ENCODE data around the gene CLK4.

Gene CLK4

GRCh38 chr5:178587763-178588611 is 38.9 kb downstream of the CLK4 start:
- DNase-seq (ENCODE audit: low read depth, low spot score), result no peak

DNA sequence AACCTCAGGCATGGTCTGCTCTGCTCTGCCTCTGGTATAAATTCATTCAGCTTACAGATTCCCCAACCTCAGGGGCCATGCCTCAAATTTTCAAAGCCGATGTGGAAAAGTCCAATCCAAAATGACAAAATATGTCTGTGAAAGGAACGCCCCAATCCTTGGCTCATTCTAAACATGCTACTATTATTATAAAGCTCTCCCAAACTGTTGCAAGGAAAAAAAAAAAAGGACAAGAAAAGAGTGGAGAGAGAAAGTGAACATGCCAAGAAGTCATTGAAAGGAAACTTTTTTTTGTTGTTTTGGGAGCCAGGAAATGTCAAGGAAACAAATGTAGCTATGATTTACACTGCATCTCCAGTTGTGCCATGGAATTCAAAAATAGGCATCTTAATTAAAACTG is 40.5 kb downstream of the CLK4 start:
- DNase-seq (ENCODE audit: low read depth, low spot score), result no peak

DNA sequence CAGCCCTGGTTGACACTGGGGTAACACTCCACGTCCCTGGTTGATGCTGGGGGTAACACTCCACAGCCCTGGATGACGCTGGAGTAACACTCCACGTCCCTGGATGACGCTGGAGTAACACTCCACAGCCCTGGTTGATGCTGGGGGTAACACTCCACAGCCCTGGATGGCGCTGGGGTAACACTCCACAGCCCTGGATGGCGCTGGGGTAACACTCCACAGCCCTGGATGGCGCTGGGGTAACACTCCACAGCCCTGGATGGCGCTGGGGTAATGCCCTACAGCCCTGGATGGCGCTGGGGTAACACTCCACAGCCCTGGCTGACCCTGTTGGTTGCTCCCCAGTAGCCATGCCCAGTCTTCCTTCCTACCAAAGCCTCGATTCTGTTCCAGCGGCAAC is 41.4 kb downstream of the CLK4 start:
- peak; percentile 50 for DNase-seq (ENCODE audit: low read depth, low spot score)

GRCh38 chr5:178583279-178583678 is 43.6 kb downstream of the CLK4 start:
- DNase-seq (ENCODE audit: low read depth, low spot score), result no peak

DNA sequence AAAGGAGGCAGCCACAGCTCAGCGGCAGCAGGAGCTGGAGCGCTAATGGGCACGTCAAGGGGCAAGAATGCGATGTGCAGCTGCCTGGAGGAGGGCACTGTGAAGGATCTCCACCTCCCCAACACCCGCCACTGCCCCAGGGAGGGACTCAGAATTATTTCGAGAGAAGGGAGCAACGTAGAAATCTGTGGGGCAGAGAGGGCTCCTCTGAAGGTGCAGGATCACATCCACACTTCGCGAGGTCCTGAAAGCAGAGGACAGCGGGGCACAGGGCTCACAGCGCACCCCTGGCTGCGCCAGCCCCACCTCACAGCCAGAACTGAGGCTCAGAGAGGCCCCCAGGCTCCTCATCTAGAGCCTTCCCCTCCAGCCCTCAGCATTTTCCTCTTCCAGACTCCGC is 44.6 kb downstream of the CLK4 start:
- no peak for DNase-seq (ENCODE audit: low read depth, low spot score)

- DNase-seq (ENCODE audit: low read depth, low spot score), result no peak
These were observed 45.2 kb downstream of the CLK4 start for GRCh38 chr5:178581621-178582020.

DNA sequence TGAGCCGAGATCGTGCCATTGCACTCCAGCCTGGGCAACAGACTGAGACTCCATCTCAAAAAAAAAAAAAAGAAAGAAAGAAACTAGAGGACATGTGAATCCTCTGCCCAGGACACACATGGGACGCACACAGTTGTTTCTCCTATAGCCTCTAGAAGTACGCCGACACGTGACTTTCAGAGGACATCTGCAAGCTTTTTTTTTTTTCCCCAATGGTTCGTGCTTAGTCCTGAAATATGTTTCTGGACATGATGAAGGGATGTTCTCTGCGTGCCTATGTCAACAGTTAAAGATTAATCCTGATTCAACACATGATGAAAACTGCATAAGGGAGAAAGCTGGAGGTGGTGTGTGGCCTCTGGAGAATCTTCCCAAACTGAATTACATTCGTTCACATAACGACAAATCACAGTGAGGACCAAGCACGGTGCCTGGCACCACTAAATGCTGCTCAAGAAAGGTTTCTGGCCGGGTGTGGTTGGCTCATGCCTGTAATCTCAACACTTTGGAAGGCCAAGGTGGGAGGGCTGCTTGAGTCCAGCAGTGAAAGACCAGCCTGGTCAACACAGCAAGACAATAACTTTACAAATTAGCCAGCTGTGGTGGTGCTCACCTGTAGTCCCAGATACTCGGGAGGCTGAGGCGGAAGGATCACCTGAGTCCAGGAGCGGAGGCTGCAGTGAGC is 46.4 kb downstream of the CLK4 start:
- no peak for DNase-seq (ENCODE audit: low read depth, low spot score)

DNA sequence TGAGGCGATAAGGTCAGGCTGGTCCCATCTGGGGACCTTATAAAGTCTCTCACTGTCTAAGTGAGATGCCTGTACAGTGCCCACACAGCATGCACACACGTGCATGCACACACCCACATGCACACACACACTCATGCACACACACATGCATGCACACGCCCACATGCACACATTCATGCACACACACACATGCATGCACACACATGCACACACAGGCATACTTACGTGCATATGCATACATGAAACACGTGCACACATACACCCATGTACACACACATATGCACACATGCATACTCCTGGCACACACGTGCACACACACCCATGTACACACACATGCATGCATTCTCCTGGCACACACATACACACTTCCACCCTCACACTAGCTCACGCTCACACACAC is 48.9 kb downstream of the CLK4 start:
- no peak for DNase-seq (ENCODE audit: low read depth, low spot score)

GRCh38 chr5:178577376-178577839 is 49.4 kb downstream of the CLK4 start:
- peak; percentile 70 for DNase-seq (ENCODE audit: low read depth, low spot score)

GRCh38 chr5:178576591-178577351 is 50.1 kb downstream of the CLK4 start:
- peak; percentile 59 for DNase-seq (ENCODE audit: low read depth, low spot score)

GRCh38 chr5:178573216-178573615 is 53.6 kb downstream of the CLK4 start:
- no peak for DNase-seq (ENCODE audit: low read depth, low spot score)

GRCh38 chr5:178572617-178573016 is 54.2 kb downstream of the CLK4 start:
- DNase-seq (ENCODE audit: low read depth, low spot score), result no peak

- no peak for DNase-seq (ENCODE audit: low read depth, low spot score)
These were observed 57.4 kb downstream of the CLK4 start for GRCh38 chr5:178569485-178569884.

- DNase-seq (ENCODE audit: low read depth, low spot score), result no peak
These were observed 61.9 kb downstream of the CLK4 start for GRCh38 chr5:178564811-178565550.

- no peak for DNase-seq (ENCODE audit: low read depth, low spot score)
These were observed 62.5 kb downstream of the CLK4 start for GRCh38 chr5:178564397-178564796.

DNA sequence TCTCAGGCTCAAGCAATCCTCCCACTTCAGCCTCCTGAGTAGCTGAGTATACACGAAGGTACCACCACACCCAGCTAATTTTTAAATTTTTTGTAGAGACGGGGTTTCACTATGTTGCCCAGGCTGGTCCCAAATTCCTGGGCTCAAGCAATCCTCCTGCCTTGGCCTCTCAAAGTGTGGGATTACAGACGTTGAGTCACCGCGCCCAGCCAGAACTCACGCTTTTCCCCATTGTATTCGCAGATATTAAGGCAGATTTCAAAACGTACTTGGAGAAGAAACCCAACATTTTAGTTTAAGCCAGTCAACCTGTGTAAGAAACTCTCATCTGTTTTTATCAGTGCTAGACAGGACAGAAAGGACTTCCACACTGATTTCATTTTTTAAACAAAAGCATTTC is 63.2 kb downstream of the CLK4 start:
- DNase-seq (ENCODE audit: low read depth, low spot score), result no peak

DNA sequence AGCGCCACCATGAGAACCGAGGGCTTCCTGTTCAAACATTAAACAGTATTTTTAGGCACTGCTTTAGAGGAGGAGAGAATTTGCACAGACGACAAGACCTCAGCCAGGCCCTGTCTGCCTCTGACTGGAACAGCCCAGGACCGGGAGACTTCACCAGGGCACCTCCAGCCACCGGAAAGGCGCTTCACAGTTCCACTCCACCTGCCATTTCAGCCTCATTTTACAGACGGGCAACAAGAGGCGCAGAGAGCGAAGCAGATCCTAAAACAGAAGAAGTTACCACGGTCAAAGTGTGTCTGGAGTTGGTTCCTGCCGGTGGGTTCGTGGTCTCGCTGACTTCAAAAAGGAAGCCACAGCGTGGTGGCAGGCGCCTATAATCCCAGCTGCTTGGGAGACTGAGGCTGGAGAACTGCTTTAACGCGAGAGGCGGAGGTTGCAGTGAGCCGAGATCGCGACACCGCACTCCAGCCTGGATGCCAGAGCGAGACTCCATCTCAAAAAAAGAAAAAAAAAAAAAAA is 65.0 kb downstream of the CLK4 start:
- no peak for DNase-seq (ENCODE audit: low read depth, low spot score)

GRCh38 chr5:178560911-178561310 is 65.9 kb downstream of the CLK4 start:
- peak; percentile 70 for DNase-seq (ENCODE audit: low read depth, low spot score)

DNA sequence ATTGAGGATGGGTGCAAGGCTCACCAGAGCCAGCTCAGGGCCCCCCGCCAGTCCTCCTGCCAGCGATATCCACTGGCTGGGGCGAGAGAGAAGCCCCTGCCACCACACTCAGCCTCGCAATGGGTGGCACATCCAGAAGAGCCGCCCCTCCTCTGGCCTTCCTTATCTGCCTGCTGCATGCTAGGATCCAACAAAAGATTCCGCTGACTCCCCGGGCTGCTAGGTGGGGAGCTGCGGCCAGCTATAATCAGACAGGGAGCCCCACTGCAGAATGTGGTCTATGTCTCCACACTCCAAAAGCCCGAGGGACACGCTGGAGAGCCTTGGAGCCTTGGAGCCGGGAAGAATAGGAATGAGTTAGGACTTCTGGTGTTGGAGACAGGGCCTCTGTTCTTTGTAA is 69.4 kb downstream of the CLK4 start:
- DNase-seq (ENCODE audit: low read depth, low spot score), result no peak

DNA sequence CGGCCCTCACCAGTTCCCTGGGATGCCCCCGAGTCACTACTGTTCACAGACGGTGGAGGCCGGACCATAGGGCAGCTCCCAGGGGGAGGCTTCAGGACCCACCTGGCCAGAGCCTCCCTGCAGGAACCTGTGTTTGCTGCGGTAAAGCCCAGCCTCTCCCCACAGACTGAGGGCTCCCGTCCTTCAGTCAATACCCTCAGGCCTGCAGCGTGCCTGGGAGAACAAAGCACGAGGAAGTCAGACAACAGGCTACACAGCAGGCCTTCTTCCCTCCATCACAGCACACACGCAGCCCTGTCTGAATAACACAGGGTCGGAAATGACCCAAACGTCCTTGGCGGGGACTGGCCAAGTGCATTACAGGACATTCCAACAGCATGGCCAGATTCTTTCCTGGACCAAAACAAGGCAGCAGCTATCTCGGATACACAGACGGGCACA is 71.1 kb downstream of the CLK4 start:
- DNase-seq (ENCODE audit: low read depth, low spot score), result peak; percentile 94

DNA sequence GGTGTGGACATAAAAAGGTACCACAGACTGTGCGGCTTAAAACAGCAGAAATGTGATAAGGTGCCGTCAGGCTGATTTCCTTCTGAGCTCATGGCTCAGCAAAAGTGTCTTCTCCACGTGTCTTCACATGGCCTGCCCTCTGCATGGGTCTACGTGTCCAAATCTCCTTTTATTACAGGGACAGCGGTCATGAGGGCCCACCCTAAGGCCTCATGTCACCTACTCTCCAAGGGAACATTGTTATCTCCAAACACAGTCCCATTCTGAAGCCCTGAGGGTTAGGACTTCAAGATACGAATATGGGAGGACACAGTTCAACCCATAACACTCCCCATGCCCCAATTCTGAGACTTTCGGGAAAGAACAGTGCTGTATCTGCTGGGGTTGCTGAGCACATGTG is 71.8 kb downstream of the CLK4 start:
- no peak for DNase-seq (ENCODE audit: low read depth, low spot score)
